Ammon's horn (tissue), 1 donor: Measurements from ENCODE around the gene KLC4.
"Not testable (repeated sequence)": the region's sequence is repeated elsewhere in the genome, so short reads cannot be mapped to it uniquely, and the experiment has no call there.

Experiments used
- DNase-seq: peaks from one replicate; pipeline ENCODE4 v3.0.0-alpha.2; 2016; ENCODE audit warnings: low spot score

The KLC4 gene

DNA sequence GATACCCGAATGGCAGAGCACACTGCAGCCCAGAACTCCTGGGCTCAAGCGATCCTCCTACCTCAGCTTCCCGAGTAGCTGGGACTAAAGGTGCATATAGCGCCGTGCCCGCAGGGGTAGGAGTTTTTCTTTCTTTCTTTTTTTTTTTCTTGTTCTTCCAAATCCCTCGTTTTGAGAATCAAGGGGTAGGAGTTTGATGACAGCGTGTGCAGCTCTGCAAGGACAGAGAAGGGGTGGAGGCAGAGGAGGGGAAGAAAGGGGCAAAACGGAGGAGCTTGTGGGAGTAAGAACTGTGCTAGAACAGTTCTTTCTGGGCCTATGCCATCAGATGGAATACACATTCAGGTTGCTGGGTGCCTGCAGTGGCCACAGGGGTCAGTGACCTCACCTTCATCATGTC lies 22.7 kb upstream of the KLC4 start:
- no peak for DNase-seq

GRCh38 chr6:43037197-43037596 lies 22.2 kb upstream of the KLC4 start:
- DNase-seq = no peak

DNA sequence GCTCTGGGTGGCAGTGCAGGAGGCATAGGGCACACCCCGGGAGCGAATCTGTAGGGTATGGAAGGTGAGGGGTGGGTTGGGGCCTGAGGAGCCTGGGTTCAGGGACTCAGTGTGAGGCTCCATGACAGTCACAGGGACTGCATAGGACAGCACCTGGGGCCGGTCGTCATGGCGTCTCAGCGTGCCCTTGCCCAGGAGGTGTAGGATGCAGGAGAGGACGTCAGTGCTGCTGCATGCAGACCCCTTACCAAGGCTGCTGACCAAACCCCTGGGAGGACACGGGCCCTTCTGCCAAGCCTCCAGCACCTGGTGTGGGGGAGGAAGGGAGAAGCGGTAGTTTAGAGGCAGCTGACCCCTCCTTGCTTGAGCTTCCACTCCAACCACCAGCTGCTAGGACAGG lies 21.7 kb upstream of the KLC4 start:
- no peak for DNase-seq

- no peak for DNase-seq
Measured at GRCh38 chr6:43038727-43039126, 20.7 kb upstream of the KLC4 start.

DNA sequence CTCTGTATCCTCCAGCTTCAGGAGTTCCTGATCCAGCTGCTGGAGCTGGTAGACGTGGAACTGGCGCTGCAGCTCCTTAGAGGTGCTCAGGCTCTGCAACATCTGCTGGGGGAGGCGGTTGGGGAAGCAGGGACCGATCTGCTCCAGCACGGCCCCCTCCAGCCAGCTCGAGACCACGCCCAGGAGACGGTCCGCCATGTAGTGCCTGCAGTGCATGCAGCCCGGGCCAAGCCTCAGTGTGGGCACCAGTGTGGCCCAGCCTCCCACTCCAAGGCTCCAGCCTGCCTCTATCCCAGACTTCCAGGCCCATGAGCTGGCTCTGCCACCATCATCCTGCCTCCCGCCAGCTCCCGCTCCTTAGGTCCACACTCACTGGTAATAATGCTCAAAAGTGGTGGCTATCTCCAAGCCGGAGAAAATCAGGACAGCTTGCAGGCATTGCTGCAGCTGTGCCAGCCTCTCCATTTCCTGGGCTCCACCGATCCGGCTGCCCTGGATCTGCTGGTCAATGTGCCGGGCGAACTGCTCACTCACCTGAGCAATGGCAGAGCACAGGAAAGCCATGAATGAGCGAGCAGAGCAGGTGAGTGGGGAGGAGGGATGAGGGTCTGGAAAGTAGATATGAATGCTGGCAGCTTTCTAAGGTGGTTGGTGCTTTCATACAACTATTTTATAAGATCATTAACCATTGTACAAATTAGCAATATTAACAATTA lies 18.7 kb upstream of the KLC4 start:
- DNase-seq = no peak

- DNase-seq = not testable (repeated sequence)
Measured at GRCh38 chr6:43041475-43041874, 18.0 kb upstream of the KLC4 start.

DNA sequence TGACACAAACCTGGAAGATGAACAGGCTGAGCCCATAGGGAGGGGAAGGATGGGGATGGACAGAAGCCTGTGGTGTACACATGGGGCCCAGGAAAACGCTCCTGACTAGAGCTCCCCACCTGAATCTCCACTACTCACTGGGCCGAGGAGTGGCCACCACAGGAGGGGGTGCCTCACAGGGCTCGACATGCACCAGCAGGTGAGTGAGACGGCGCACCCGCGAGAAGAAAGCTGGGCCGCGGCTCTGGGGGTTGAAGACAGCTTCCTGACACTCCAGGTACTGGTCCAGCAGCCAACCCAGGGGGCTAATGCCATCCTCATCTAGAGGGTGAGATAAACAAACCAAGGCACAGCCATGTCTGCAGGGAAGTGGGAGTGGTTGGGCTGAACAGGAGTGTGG lies 16.1 kb upstream of the KLC4 start:
- no peak for DNase-seq

- DNase-seq = no peak
Measured at GRCh38 chr6:43045371-43045930, 14.0 kb upstream of the KLC4 start.

DNA sequence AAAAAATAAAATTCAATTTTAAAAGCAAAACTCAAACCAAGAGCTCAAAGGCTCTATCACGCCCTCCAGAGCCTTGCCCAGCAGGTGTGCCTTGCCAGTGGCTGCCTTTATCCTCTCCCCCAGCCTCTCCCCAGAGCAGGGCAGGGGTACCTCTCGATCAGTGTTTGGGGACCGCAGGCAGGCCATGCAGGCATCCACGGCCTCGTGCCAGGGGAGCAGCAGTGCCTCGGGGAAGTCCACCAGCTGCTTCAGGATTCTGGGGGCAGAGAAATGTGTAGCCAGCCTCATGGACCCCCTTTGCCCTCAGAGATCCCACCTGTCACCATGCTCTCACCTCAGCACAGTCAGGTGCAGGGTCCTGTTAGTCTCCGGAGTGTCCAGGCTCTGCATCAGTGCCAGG lies 11.4 kb upstream of the KLC4 start:
- DNase-seq = no peak

GRCh38 chr6:43050981-43051380 lies 8.4 kb upstream of the KLC4 start:
- no peak for DNase-seq

DNA sequence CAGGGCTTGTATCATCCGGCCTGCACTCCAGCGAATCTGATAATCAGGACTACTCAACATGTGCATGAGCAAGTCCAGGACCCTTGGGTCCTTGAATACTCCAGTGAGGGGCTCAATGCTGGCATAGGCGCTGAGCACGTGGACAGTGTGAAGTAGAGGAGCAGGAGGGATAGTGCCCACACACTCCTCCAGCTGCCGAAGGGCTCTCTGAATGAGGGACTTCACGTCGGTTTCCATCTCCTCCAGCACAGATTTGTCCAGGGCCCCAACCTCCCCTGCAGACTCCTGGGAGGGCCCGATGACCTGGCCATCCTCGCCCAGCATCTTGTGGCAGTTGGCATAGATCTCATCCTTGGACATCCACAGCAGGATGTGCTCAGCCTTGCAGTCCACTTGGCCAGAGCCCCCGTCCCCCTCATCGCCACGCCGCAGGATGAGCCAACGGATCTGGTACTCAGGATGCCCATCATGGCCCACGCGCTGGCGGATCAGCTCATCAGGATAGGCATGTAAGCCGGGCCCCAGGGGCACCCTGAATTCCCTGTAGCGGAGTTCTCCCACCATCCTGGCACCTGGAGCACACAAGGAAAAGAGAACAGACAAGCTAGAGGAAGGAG lies 7.1 kb upstream of the KLC4 start:
- DNase-seq = no peak

- DNase-seq = no peak
Measured at GRCh38 chr6:43052842-43053544, 6.4 kb upstream of the KLC4 start.

DNA sequence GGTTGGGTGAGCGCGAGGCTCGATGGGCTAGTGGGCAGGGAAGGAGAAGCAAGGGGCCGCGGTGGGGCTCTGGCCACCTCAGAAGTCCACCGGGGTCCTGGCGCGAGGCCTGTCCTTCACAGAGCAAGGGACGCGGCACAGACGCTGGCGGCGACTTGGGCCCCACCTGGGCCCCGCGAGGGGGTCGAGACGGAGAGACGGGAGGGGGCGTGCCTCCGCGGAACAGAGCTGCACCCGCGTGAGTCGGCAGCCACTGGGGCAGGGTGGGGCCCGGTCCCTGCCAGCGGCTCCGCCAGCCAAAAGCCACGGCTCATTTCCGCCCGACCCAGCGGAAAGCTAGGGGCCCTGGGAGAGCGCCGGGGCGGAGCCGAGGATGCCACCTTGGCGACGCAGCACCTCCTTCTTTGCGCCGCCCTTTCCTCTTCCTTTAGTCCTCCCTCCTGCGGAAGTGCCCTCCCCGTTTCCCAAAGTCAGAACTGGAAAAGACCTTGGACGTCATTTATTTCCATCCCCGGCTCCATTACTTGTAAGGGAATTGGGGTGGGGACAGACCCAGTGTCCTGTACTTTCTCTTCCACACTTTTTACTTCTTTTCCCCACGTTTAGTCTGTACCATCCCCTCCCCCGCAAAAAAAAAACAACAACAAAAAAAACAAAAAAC lies 5.8 kb upstream of the KLC4 start, which contains the start of gene CUL7:
Gene CUL7, minus strand, starts transcription at position 307 of the 661 bp plus-strand sequence. CDS start 1,063 bp downstream, outside the sequence.
- DNase-seq = peak; percentile 91

DNA sequence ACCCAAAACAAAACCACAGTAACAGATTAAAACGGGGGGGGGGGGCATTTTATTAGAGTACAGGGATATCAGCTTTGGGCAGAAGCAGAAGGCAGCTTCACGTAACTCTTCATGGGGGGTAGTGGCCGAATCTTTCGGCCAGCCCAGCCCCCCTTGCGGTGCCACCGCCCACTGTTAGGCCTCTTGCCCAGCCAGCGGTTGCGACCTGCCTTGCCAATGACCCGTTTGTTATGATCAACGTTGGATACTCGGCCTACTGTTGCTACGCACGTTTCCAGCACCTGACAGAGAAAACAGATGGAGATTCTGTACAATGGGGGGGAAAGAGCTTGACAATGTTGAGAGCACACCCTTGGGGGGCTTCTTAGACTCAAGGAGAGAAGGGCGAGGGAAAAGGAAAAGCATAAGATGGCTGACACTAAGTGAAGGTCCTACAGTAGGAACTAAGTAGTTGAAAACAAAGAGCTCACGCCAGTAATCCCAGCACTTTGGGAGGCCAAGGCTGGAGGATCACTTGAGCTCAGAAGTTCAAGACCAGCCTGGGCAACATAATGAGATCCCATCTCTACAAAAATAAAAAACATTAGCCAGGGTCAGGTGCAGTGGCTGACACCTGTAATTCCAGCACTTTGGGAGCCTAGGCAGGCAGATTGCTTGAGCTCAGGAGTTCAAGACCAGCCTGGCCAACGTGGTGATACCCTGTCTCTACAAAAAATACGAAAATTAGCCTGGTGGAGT lies 5.1 kb upstream of the KLC4 start:
- no peak for DNase-seq

GRCh38 chr6:43055966-43056365 lies 3.5 kb upstream of the KLC4 start:
- DNase-seq = no peak

DNA sequence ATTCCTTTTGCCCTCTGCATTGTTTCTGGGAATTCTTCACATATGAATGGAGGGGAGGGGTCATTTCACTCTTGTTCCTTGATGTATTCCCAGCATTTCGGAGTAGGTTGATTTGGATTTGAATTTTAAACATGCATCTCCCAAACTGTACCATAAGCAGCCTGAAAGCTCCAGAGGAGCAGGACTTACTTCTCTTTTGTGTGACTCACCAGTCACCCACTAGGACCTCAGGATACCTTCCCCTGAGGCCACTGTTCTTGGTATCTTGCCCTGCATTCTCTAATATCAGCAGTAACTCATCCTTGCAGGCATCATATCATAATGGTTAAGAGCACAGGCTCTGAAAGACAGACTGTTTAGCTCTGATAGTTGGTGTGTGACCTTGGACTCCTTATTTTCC lies 900 bp upstream of the KLC4 start:
- DNase-seq = no peak

DNA sequence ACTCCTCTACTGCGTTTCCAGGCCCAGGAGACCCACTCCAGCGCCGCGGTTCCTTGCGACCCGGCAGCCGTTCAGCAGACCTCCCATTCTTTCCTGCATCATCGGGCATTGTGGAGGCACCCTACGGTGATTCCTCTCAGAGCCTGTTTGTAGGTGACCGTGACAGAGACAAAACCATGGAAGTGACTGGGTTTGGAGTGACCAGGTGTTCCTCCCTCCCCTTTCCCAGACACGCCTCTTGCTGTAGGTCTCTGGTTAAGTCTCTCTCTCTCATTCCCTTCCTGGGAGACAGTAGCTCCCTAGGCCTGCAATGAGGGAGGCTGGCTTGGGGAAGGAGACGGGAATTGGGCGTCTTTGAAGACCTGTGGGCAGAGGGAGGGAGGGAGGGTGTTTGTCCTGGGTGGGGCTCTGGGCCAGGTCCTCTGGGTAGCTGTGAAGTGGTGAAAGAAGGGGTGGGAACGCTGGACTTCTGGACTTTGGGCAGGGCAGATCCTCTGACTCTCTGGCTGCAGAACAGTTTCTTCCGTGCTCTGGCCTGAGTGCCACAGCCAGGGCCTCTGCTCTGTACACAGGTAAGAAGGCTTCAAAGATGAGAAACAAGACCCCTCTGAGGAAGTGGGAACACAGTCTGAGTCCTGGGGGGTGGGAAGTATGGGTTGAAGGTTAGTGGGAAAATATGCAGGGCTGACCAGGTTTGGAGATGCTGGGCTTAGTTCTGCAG lies 763 bp downstream of the KLC4 start:
- DNase-seq = no peak

GRCh38 chr6:43060755-43061633 lies 1.6 kb downstream of the KLC4 start:
- no peak for DNase-seq

DNA sequence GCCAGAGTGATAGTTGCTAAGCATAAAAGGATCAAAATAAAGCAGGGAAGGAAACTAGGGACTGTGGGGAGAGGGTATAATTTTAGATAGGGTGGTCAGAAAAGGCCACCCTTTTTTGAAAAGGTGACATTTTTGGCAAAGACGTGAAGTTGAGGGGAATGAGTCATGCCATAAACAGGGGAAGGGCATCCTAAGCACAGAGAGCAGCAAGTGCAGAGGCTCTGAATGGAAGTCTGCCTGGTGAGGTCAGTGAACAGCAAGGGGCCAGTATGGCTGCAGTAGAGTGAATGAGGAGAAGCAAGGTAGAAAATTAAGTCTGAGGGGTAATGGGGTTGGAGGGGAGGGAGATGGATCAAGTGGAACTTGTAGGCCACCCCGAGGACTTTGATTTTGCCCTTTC lies 2.4 kb downstream of the KLC4 start:
- DNase-seq = no peak

DNA sequence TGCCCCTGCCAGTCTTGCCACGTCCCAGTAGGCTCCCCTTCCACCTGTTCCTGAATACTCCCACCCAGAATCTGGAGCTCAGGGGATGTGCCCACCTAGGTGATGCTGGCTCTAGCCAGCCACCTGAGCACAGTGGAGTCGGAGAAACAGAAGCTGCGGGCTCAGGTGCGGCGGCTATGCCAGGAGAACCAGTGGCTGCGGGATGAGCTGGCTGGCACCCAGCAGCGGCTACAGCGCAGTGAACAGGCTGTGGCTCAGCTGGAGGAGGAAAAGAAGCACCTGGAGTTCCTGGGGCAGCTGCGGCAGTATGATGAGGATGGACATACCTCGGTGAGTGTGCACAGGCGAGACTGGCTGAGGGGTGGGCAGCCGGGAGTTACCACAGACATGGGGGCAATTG lies 3.4 kb downstream of the KLC4 start:
- no peak for DNase-seq
